ENCODE measurements around the gene FREM2.

FREM2 gene

GRCh38 chr13:38686577-38687245, at the start of gene FREM2:
FREM2 (plus strand) TSS chr13:38687077; CDS start chr13:38687345, 268 bp downstream.
- DNase-seq (ENCODE audit: low read depth), result no peak

- no peak for DNase-seq (ENCODE audit: low read depth)
These were observed 49.3 kb upstream of the FREM2 start for GRCh38 chr13:38637576-38637975.

GRCh38 chr13:38641164-38641948, 45.5 kb upstream of the FREM2 start:
- DNase-seq (ENCODE audit: low read depth), result no peak

GRCh38 chr13:38647312-38647711, 39.6 kb upstream of the FREM2 start:
- no peak for DNase-seq (ENCODE audit: low read depth)

- no peak for DNase-seq (ENCODE audit: low read depth)
These were observed 38.0 kb upstream of the FREM2 start for GRCh38 chr13:38648912-38649311.

- DNase-seq (ENCODE audit: low read depth), result no peak
These were observed 30.2 kb upstream of the FREM2 start for GRCh38 chr13:38656699-38657098.

GRCh38 chr13:38657191-38657590, 29.7 kb upstream of the FREM2 start:
- DNase-seq (ENCODE audit: low read depth), result no peak

- no peak for DNase-seq (ENCODE audit: low read depth)
These were observed 28.0 kb upstream of the FREM2 start for GRCh38 chr13:38658906-38659305.

GRCh38 chr13:38661010-38661675, 25.7 kb upstream of the FREM2 start:
- no peak for DNase-seq (ENCODE audit: low read depth)

- DNase-seq (ENCODE audit: low read depth), result no peak
These were observed 24.5 kb upstream of the FREM2 start for GRCh38 chr13:38662362-38662761.

- DNase-seq (ENCODE audit: low read depth), result no peak
These were observed 22.0 kb upstream of the FREM2 start for GRCh38 chr13:38664906-38665305.

GRCh38 chr13:38667526-38668109, 19.3 kb upstream of the FREM2 start:
- DNase-seq (ENCODE audit: low read depth), result no peak

GRCh38 chr13:38669234-38669964, 17.5 kb upstream of the FREM2 start:
- DNase-seq (ENCODE audit: low read depth), result no peak

GRCh38 chr13:38670627-38671026, 16.2 kb upstream of the FREM2 start:
- DNase-seq (ENCODE audit: low read depth), result no peak

GRCh38 chr13:38671980-38672379, 14.9 kb upstream of the FREM2 start:
- DNase-seq (ENCODE audit: low read depth), result no peak

- DNase-seq (ENCODE audit: low read depth), result no peak
These were observed 12.7 kb upstream of the FREM2 start for GRCh38 chr13:38674208-38674607.

GRCh38 chr13:38680912-38681311, 6.0 kb upstream of the FREM2 start:
- DNase-seq (ENCODE audit: low read depth), result no peak

GRCh38 chr13:38684714-38685113, 2.2 kb upstream of the FREM2 start:
- no peak for DNase-seq (ENCODE audit: low read depth)

- DNase-seq (ENCODE audit: low read depth), result no peak
These were observed 1.4 kb upstream of the FREM2 start for GRCh38 chr13:38685431-38685830.

GRCh38 chr13:38685974-38686576, 802 bp upstream of the FREM2 start:
- DNase-seq (ENCODE audit: low read depth), result no peak
